GM21717 (cell line): Measurements from ENCODE around the gene TXNL4B.

Source experiments
- ATAC-seq: cut with Tn5 transposase; IDR thresholded peaks from one replicate; pipeline ENCODE4 v1.9.1; 2021; ENCODE audit warnings: mild to moderate bottlenecking, moderate library complexity; ENCODE audit not compliant: unreplicated experiment

The TXNL4B gene

DNA sequence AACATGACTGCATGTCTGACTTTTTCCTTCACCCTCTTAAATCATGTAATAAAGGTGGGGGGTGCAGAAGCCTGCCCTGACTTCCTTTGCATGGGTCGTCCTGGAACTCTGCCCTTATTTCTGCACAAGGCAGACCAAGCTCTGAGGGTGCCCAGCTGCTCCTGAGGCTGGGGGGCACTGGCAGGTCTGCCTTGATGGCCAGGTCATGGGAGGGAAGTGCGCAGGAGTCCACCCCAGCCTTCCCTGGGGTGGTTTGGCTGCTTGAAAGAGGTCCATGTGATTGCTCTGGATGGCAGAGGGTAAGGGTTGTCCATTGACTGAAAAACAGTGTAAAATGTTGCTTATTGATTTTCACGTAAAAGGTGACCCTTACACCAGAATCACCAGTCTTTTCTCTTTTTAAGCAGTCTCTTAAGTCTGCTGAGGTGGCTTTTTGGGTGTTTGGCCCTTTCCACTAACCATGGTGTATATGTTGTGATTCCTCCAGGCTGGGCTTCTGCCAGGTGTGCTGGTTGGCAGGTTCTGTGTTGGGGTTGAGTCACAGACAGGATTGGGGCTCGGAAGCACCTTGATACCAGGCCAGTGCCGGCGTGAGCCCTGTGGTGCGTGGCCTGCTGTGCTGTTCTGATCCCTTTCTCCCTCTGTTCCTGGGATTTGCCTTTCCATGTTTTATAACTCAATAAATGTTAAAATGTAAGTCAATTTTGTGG, 19.6 kb upstream of the TXNL4B start:
- ATAC-seq, result no peak

DNA sequence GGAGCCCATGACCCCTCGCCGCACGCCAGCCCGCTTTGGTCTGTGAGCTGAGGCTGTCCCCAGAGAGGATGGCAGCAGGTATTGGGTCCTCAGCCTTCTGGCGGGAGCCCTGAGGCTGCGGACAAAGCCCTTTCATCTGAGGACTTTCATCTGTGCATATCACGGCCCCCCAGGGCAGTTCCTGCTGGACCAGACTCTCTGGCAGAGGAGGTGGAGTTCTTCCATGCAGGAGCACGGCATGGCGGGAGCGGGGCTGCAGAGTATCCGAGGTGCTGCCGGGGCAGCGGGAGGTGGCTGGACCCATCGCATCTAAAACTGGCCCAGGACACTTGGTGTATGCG, 19.0 kb upstream of the TXNL4B start:
- no peak for ATAC-seq

DNA sequence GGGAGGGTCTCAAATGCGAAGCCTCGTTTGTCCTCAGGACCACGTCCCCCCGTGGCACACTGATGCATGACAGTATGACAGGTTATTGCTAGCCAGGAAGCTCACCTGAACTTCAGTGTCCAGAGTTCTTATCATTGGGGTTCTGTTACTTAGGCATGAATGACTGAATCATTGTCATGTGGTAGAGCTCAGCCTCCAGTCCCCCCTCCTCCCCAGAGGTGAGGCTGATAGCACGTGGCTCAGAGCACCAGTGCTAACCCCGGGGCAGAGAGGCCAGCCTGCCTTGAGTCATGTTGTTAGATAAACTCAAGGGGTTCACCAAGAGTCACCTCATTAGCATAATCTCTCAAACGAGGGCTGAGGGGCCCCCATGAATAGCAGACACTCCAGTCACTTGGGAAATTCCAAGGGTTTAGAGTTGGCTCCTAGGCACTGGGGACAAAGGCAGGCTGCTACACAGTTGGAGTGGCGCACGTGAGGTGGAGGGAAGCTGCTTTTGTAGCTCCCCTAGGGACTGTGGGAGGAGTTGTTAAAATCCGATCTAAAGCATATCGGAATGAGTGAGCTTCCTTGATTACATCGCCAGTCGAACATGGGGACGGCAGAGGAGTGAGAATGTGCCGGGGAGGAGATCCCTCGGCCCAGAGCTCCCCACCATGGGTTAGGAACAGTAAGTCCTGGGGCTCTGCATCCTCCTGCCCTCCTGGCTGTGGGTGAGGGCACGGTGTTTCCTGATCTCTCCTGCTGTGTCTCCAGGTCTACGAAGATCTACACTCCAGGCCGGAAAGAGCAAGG, 18.4 kb upstream of the TXNL4B start:
- no peak for ATAC-seq

DNA sequence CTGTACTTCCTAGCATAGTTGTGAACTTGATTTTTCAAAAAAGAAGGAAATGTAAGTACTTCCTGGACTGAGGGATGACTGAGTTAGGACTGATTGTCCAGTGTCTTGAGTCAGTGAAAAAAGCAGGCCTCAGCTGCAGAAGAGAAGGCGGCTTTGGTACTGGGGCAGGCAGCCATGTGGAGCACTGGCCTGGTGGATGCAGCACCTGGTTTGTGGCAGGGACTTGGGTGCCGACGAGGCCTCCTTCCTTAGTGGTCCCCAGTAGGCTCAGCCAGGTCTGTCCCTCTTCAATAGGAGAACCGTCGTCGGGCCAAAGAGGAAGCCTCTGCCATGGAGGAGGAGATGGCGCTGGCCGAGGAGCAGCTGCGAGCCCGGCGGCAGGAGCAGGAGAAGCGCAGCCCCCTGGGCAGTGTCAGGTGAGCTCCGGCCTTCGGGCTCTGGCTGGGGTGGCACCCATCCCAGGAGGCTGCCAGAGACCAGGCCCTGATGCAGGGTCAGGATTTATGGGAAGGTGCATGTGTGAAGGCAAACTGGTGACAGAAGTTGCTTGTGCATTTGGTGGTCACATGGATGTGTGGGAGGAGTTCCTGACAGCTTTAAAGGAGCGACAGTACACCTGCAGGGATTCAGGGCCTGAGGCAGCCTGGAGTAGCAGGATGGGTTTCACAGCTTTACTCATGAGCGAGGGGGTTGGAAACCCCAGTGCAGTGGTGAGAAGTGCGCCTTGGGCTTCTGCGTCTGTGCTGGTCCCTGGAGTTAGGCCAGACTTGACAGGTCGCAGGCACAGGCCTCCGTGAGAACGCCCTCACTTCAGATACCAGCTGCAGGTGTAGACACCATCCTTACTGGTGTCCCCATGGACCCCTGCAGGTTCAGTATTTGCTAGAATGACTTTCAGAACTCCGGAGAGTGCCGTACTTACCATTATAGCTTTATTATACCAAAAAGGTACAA, 17.5 kb upstream of the TXNL4B start:
- ATAC-seq, result no peak

DNA sequence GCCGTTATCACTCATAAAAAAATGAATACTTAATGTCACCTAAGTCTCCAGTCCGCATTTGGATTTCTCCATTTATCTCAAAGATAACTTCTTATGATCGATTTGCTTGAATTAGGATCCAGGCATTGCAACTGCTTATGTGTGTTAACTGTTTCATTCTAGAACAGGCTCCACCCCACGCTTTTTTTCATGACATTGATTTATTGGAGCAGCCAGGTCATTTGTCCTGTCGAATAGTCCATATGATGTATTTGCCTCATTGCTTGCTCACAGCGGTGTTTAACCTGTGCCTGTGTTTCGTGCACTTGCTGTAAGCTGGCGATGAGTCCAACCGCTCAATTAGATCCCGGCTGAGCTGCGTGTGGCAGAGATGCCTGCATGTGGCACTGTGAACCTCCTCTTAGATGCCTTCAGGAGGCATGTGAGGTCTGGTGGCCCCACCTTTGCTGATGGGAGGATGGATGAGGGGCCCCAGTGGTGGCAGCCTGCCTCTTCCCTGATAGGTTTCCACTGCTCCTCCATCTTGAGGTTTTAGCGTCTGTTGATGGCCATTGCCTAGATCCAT, 16.6 kb upstream of the TXNL4B start:
- no peak for ATAC-seq

DNA sequence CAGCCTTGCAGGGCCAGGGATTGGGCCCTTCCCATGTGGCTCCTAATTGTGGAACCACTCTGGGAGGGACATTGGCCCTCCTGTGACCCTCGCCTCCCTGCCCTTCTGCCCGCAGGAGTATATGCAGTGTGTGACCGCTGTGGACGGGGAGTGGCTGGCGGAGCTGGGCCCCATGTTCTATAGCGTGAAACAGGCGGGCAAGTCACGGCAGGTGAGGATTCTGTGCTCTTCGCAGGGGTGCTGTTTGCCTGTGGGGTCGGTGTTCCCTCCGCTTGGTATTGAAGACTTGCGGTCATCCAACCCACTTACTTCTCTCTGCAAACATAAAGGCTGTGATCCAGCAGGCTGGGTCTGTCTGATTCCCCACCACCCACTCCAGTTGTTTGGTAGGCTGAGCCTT, 15.9 kb upstream of the TXNL4B start:
- ATAC-seq, result no peak

DNA sequence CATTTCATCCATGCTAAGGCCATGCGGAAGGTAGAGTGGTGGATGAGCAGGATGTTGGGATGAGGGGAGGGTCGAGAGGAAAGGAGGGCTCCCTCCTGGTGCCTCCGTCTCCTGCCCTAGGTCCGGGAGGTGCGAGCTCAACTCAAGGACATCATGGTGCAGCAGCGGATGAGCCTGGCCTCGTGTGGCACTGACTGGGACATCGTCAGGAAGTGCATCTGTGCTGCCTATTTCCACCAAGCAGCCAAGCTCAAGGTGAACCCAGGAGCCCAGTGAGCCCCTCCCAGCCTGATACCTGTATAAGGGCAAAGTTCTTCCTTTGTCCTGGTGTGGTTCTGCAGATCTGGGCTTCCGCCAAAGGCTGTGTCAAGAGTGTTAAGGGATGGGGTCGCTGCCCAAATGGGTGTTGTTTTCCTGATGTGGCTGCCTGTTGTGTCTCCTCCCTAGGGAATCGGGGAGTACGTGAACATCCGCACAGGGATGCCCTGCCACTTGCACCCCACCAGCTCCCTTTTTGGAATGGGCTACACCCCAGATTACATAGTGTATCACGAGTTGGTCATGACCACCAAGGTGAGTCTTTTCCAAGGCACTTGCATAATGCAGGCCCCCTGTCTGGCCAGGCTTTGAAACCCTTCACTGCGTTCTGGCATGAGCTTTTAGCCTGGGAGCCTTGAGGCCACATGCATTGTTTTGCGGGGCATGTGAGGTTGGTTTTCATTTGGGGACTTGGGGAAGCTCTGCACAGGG, 15.1 kb upstream of the TXNL4B start:
- ATAC-seq, result no peak

DNA sequence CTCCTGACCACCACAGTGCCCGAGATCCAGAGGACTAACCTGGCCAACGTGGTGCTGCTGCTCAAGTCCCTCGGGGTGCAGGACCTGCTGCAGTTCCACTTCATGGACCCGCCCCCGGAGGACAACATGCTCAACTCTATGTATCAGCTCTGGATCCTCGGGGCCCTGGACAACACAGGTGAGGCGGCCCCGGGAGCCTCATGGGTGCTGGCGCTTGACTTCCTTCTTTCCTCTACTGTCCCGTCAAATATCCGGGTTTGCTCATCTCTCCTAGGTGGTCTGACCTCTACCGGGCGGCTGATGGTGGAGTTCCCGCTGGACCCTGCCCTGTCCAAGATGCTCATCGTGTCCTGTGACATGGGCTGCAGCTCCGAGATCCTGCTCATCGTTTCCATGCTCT, 14.0 kb upstream of the TXNL4B start:
- no peak for ATAC-seq

DNA sequence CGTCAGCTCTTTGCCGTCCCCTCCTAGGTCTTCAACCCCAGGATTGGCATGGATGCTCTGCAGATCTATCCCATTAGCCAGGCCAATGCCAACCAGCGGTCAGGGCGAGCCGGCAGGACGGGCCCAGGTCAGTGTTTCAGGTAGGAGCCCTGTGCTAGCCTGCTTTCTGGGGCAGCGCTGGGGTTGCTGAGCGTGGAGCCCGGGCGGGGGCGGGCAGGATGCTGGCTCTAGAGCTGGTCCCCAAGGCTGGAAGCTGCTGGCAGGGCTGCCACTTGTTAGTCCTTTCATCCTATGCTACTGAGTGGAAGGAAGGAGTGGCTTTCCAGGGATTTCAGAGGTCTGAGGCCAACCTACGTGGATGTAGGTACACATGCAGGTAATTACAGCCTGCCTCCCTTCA, 12.6 kb upstream of the TXNL4B start:
- ATAC-seq, result no peak

DNA sequence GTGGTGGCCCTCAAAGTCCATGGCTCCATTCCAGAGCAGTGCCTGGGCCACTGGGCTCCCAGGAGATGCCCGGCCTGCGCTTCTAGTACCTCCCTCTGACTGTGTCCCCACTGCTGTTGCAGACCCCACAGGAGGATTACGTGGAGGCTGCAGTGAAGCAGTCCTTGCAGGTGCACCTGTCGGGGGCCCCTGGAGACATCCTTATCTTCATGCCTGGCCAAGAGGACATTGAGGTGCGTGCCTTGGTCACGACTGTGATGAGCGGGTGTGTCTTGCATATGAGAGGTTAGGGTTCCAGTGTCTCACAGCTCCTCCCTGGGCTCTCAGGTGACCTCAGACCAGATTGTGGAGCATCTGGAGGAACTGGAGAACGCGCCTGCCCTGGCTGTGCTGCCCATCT, 11.5 kb upstream of the TXNL4B start:
- no peak for ATAC-seq

DNA sequence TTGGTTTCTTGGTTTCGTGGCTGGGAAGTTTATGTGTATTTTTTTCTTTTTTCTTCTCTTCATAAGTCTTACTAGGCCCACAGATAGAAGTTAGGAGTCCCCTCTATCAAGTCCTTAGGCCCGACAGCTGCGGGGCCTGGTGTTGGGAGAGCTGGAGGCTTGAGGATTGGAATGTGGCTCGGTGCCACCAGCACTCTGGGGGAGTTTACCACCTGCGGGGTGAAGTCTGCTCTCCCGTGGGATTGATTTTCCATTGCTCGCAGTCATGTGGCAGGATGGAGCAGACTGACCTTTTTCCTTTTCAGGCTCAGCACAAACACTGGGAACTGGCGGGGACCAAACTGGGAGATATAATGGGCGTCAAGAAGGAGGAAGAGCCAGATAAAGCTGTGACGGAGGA, 7.8 kb upstream of the TXNL4B start:
- ATAC-seq, result no peak

DNA sequence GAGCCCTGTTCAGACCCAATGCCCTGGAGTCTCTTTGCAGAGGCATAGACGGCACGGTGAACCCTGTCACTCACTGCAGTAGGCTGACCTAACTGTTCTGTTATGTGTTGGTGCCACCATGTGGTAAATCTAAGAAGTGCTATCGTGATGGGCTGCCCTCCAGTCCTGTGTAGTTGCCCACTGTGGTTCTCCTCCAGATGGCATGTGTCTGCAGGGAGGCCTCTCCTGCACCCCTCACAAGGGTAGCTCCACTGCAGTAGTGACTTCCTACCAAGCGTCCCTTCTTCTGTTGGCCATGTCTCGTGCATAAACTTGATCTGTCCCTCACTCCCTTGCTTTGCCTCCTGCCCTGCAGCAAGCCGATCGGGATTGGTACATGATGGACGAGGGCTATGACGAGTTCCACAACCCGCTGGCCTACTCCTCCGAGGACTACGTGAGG, 6.0 kb upstream of the TXNL4B start:
- peak; percentile 73 for ATAC-seq

DNA sequence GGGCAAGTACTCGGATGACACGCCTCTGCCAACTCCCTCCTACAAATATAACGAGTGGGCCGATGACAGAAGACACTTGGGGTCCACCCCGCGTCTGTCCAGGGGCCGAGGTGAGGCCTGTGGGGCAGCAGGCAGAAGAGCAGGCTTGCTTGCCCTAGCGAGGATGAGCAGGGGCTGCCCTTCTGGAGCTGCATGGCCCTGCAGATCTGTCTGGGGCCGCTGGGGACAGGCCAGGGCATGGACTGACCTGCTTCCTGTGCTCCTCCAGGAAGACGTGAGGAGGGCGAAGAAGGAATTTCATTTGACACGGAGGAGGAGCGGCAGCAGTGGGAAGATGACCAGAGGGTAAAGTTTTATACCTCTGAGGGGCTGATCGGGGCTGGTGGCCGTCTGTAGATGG, 5.5 kb upstream of the TXNL4B start:
- no peak for ATAC-seq

DNA sequence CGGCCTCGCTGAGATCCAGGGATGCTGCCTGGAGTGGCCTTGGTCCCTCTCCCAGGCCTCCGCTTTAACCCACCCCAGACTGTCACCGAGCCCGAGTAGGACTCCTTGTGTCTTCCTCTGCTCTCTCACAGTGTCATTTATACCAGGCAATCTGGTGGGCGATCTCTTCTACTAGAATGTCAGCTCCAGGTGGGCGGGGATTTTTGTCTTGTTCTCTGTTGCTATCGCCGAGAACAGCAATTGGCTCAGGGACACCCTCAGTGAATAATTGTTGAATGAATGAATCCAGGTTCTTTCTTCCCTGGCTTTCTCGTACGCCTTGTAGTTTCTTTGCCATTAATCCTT, 818 bp upstream of the TXNL4B start:
- no peak for ATAC-seq

DNA sequence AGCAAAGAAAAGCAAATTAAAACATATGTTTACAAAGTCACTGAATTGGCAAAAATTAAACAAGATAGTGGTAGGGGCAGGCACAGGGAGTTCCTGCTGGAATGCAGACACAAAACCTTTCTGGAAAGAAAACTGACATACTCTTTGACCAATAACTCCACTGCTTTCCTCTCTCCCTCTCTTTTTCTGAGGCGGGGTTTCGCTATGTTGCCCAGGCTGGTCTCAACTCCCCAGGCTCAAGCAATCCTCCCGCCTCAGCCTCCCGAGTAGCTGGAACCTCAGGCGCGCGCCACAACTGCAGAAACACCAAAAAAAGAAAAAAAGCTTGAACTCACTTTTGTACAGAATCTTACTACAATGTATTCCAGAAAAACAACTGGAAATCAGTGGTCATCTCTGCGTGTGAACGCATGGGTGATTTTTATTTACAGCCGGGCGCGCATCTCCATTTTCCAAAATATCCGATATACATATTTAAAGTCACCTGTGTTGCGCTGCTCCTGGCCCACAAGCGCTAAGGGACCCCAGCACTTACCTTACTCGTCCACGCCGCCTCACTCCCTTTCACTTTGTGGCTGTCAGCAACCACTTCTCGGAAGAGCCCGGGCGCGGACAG, 480 bp downstream of the TXNL4B start:
- ATAC-seq, result no peak

DNA sequence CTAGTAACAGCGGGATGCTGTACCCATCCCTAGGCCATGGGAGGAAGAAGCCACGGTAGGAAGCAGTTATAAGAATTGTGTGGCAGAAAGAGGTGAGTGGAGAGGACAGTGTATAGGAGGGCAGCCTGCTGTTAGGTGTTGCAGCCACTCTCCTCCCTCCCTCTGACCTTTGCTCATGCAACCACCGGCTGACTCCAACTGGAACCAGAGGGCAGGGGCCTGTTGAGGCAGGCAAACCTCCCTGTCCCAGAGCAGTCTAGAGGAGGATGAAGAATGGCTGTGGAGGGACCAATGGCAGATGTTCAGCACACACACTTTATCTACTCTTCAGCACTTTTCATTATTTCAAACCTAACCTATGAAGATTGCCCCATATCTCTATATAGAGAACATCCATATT, 2.2 kb downstream of the TXNL4B start:
- ATAC-seq, result no peak

DNA sequence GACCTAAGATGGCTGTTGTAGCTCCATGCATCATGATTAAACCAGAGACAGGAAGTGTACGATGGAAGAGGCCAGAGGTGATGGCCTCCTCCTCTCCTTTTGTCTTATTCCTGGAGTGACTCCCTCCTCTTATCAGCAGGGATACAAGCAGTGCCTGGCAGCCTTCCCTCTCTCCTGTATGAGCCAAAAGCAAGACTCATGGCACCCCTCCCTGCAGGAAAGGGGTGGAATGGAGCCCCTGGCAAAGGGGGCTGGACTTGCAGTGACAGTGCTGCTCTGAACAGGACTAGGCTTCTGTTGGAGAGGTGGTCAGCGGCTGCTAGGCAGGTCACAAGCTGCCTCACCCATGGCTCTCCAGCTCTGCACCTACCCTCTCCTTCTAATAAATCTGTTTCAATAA, 8.4 kb downstream of the TXNL4B start:
- ATAC-seq, result no peak

DNA sequence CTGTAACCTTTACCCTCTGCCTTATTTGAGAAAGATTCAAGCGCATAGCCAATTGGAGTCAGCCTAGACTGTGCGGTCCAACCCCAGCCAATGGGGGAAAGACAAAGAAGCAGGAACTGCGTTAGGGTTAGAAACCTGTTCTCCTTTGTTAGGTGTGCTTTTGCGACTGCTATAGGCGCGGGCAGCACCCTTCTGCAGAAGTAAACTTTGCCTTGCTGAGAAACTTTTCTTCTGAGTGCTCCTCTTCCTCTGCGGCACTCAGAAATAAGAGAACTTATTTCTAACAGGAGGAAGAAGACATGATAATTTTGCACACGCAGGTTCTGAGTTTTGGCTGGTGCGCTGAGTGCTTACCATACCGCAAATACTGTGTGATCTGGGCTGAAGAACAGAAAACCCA, 9.0 kb downstream of the TXNL4B start:
- ATAC-seq, result no peak

DNA sequence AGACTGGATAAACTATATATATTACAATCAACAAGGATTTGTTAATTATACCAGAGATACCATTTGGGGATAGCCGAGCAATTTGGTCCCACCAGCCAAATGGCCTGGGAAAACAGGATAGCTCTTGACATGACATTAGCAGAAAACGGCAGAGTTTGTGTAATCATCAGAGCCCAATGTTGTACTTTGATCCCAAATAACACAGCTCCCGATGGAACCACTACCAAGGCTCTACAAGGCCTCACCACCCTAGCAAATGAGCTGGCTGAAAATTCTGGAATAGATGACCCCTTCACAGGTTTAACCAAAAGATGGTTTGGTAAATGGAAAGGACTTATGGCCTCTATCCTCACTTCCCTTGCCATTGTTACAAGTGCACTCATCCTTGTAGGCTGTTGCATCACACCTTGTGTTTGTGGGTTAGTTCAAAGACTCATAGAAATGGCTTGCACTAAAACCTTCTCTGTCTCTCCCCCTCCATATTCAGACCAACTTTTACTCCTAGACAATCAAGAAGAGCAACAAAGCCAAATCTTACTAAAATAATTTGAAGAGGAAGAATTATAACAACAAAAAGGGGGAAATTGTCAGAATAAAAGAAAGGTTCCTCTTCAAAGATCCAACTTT, 9.5 kb downstream of the TXNL4B start:
- ATAC-seq, result no peak
